HG02642 (cell line): Measurements from ENCODE around the gene CCPG1.
A peak's percentile ranks its signal among the peaks of the same experiment; 100 is the strongest.
"Not testable (repeated sequence)": the region's sequence is repeated elsewhere in the genome, so short reads cannot be mapped to it uniquely, and the experiment has no call there.

Experiments used
- ATAC-seq: cut with Tn5 transposase; IDR thresholded peaks from one replicate; pipeline ENCODE4 v1.9.1; 2021; ENCODE audit warnings: mild to moderate bottlenecking; ENCODE audit not compliant: unreplicated experiment, poor library complexity

The CCPG1 gene

GRCh38 chr15:55408012-55408928 lies at the start of gene CCPG1, which contains the start of gene PIERCE2:
Gene CCPG1 (minus strand): TSS chr15:55408359. CDS start chr15:55389424, 18,935 bp downstream.
Gene PIERCE2 (plus strand): TSS chr15:55408495. CDS start chr15:55408769, 274 bp downstream.
- peak; percentile 97 for ATAC-seq

DNA sequence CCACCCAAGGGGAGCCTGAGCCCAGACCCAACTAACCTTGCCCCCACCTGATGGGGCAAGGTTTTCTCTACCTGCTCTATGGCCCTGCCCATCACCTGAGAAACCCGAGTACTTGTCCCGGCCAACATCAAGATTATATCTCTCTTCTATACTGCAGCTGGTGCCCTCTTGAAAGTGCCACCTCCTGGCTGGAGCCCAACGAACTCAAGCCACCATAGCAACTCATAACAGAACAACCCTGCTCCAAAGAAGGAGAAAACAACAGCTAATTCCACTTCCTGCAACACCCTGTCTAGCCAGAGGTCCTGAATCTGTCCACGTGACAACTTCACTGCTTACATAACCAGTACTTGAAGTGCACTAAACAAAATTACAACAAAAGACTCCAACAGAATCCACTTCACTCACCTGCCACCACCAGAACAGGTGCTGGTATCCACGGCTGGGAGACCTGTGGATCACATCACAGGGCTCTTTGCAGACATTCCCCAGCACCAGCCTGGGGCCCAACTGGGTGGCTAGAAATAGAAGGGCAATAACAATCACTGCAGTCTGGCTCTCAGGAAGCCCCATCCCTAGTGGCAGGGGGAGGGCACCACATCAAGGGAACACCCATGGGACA lies 49.4 kb upstream of the CCPG1 start:
- ATAC-seq = no peak

DNA sequence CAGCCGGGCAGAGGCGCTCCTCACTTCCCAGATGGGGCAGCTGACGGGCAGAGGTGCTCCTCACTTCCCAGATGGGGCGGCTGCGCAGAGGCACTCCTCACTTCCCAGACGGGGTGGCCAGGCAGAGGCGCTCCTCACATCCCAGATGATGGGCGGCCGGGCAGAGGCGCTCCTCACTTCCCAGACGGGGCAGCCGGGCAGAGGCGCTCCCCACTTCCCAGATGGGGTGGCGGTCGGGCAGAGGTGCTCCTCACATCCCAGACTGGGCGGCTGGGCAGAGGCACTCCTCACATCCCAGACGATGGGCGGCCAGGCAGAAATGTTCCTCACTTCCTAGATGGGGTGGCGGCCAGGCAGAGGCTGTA lies 38.9 kb upstream of the CCPG1 start:
- not testable (repeated sequence) for ATAC-seq

- not testable (repeated sequence) for ATAC-seq
Measured at GRCh38 chr15:55446379-55447029, 38.3 kb upstream of the CCPG1 start.

DNA sequence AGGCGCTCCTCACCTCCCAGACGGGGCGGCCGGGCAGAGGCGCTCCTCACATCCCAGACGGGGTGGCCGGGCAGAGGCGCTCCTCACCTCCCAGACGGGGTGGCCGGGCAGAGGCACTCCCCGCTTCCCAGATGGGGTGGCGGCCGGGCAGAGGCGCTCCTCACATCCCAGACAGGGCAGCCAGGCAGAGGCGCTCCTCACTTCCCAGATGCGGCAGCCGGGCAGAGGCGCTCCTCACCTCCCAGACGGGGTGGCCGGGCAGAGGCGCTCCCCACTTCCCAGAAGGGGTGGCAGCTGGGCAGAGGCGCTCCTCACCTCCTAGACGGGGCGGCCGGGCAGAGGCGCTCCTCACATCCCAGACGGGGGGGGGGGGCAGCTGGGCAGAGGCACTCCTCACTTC lies 37.8 kb upstream of the CCPG1 start:
- ATAC-seq = not testable (repeated sequence)

DNA sequence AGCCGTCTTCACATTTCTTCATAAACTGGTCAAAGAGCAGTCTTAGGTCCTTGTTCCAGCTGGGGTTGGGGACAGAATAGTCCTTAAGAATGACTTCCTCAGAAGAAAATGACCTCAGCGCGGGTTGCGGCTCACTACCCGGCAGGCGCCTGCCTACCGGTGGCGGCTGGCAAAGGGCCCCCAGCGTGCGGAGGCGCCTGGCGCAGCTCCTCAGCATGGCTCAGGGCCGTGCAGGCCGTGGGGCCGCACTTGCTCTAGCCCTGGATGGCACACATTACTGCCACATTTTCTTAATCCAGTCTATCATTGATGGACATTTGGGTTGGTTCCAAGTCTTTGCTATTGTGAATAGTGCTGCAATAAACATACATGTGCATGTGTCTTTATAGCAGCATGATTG lies 35.0 kb upstream of the CCPG1 start:
- ATAC-seq = not testable (repeated sequence)

GRCh38 chr15:55434989-55435825 lies 27.0 kb upstream of the CCPG1 start:
- ATAC-seq = peak; percentile 80

DNA sequence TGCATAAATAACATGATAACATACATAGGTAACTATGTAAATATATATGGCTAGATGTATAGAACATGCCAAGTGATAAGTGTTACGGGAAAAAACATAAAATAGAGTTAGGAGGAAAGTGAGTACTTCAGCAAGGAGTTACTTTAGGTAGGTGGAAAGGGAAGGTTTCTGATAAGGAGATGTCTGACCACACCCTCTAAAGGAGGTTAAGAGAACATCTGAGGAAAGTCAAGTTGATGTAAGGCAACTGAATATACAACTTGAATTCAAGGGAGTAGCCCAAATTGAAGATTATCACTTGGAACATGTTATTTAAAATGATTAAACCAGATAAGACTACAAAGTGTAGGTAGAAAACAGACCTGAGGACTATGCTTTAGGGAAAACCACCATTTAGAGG lies 13.9 kb upstream of the CCPG1 start:
- ATAC-seq = no peak

- no peak for ATAC-seq
Measured at GRCh38 chr15:55420171-55420866, 12.2 kb upstream of the CCPG1 start.

DNA sequence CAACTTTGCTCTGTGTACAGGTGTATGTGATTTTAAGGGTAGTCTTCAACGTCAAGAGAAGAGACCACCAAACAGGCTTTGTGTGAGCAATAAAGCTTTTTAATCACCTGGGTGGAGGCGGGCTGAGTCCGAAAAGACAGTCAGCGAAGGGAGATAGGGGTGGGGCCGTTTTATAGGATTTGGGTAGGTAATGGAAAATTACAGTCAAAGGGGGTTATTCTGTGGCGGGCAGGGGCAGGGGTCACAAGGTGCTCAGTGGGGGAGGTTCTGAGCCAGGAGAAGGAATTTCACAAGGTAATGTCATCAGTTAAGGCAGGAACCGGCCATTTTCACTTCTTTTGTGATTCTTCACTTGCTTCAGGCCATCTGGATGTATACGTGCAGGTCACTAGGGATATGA lies 9.5 kb upstream of the CCPG1 start:
- ATAC-seq = not testable (repeated sequence)

DNA sequence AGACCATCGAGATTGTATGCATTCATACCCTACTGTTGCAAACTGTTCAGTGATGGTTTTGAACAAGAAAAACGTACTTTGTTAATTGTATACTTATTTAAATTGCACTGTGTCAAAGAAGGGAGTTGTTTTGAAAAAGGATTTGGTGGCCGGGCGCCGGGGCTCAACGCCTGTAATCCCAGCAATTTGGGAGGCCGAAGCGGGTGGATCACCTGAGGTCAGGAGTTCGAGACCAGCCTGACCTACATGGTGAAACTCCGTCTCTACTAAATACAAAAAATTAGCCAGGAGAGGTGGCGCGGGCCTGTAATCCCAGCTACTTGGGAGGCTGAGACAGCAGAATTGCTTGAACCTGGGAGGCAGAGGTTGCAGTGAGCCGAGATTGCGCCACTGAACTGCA lies 817 bp upstream of the CCPG1 start:
- ATAC-seq = not testable (repeated sequence)

DNA sequence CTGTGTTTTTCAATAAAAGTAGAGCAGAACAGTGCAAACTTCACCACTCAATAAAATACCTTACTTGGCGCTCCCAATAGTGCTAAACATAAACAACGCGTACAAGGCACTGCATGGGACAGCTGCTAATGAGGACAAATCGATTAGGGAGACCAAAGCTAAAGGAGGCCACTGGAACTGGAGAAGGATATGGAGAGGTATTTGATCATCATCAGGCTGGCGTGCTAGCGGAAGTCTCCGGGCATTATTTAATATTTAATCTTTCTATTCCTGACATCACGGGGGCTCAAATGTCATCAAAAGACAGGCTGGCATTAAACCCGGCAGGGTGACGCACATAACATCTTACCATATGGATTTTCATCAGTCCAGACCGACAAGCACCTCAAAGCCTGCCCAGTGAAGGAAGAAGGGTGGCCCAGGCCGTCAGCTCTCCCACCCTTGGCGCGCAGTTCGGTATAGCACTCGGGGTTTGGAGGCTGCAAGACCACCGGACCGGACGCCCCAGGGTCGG lies 604 bp downstream of the CCPG1 start:
- peak; percentile 1 for ATAC-seq

- ATAC-seq = no peak
Measured at GRCh38 chr15:55403531-55403930, 4.6 kb downstream of the CCPG1 start.

DNA sequence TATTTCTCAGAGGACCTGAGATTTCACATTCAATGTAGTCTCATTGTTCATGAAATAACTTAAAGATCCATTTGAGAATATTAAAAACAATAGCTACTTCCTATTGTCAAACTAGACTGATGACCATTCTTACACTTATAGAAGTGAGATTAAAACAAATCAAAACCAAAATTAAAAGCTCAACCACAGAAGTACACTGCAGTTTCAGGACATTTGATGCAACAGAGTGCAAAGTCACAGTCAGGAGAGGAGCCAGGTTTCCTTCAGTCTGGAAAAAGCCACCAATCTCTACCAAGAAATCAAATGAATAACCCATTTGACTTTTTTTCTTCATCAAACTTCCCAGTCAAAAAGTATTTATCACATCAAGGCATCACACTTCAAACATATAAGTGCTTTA lies 5.5 kb downstream of the CCPG1 start:
- ATAC-seq = peak; percentile 38

DNA sequence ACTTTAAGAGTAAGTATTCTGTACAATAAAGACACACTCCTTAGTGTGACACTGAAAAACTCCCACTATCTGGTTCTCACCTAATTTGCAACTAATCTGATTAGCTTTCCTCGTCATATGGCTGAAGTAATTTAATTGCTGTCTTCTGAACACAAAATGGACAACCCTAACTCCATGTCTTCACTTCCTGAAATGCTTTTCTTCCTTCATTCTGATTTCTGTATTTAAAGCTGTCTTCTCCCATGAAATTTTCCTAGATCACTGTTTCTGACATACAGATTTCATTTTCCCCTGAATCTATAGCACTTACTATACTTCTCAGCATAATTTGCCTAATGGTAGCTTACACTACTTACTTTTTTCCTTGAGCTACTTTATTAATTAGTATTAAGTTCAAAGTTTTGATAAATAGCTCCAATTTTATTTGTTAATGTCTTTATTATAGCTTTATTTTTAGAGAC lies 6.3 kb downstream of the CCPG1 start:
- no peak for ATAC-seq

DNA sequence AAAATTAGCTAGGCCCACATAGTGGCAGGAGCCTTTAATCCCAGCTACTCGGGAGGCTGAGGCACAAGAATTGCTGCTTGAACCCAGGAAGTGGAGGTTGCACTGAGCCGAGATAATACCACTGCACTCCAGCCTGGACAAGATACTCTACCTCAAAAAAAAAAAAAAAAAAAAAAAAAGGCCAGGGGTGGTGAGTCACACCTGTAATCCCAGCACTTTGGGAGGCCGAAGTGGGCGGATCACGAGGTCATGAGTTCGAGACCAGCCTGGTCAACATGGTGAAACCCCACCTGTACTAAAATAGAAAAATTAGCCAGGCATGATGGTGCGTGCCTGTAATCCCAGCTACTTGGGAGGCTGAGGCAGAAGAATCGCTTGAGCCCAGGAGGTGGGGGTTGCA lies 8.1 kb downstream of the CCPG1 start:
- not testable (repeated sequence) for ATAC-seq

DNA sequence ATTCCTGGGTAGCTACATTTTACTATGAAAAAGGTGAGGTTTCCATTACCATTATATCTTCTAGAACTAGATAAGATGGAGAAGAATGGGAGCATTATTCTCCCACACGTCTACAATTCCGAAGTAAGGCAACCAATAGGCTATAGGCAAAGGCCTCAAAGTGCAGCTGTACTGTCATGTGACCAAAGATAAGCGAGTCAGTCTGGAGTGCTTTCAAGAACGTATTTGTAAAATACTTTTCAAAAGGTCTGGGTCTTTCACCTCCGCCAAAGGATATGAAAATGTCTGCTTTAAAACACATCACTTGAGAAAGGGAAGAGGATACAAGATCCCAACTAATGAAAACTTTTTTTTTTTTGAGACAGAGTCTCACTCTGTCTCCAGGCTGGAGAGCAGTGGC lies 9.9 kb downstream of the CCPG1 start:
- no peak for ATAC-seq

DNA sequence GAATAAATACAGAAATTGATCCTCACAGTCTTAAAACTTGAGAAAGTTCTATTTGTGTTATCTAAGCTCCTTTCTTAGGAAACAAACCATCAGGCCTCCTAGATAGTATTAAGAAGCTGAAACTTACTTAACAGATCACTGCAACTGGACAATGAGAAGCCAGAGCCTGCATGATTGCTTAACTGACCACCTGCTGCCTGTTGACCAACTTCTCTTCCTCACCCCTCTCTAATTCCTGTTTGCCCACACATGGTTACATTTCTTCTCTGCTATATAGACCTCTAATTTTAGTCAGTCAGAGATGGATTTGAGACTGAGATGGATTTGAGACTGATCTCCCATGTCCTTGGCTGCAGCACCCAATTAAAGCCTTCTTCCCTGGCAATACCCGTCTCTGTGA lies 13.5 kb downstream of the CCPG1 start:
- no peak for ATAC-seq

GRCh38 chr15:55389264-55389607 lies 18.9 kb downstream of the CCPG1 start:
- ATAC-seq = no peak
